A549 (cell line): ENCODE data around the gene TMEM101. TPM values are rescaled to one million over a fixed set of nuclear protein-coding genes. Genes with fewer than 3 reads are reported as not detected.

Source experiments
- ATAC-seq, 2 experiments: fragments of 200-7000 bp in 1 of 2; fragments of >200 bp in 1 of 2; cut with Nextera tagmentation in 1 of 2; cut with Tn5 transposase in 1 of 2; 3 replicates each; pipeline versions ENCODE4 v1.8.0 to v1.9.1; 2018 to 2020; ENCODE audit warnings: mild to moderate bottlenecking in 1 of 2, moderate library complexity in 1 of 2
- CTCF ChIA-PET: fragments of 300-600 bp; sonication (Branson Sonifier 250); formaldehyde crosslinking; extraction: SDS; loops from one replicate; lab custom pipeline; 2021; ENCODE audit warnings: antibody characterized with exemption, inconsistent platforms; lab: Yijun Ruan, JAX
- POLR2A ChIA-PET: fragments of 350-600 bp; formaldehyde crosslinking; extraction: SDS; loops from one replicate; lab custom pipeline; 2021; ENCODE audit warnings: antibody characterized with exemption, inconsistent platforms; lab: Yijun Ruan, JAX
- DNase-seq, 2 experiments: peaks; one replicate each; pipeline versions ENCODE4 v3.0.0 to v3.0.0-alpha.2; 2011 to 2016; ENCODE audit warnings: low read depth in 1 of 2, low spot score in 1 of 2
- FAIRE-seq: peaks from 2 replicates; lab custom pipeline; 2011; peaks lifted over from hg19 to GRCh38; lab: Jason Lieb, UNC
- H3K27ac ChIP-seq, 2 experiments: fragments of >200 bp; sonication (Bioruptor Twin); formaldehyde crosslinking; 3 replicates each; pipeline ENCODE4 v1.5.1; 2016 to 2017
- H3K4me1 ChIP-seq: fragments of >200 bp; sonication (Bioruptor Twin); formaldehyde crosslinking; 3 replicates; pipeline ENCODE4 v1.6.1; 2016
- H3K4me2 ChIP-seq: fragments of >200 bp; sonication (Bioruptor Twin); formaldehyde crosslinking; 3 replicates; pipeline ENCODE4 v1.6.1; 2016
- H3K4me3 ChIP-seq: fragments of >200 bp; sonication (Bioruptor Twin); formaldehyde crosslinking; 3 replicates; pipeline ENCODE4 v1.5.1; 2016
- H3K9me3 ChIP-seq: fragments of >200 bp; sonication (Bioruptor Twin); formaldehyde crosslinking; 3 replicates; pipeline ENCODE4 v1.6.1; 2016
- BHLHE40 ChIP-seq: IDR thresholded peaks from 2 replicates; pipeline ENCODE4 v1.6.1; 2012; ENCODE audit warnings: low read depth, low read length, inconsistent platforms
- CEBPB ChIP-seq, 2 experiments: fragments of >200 bp in 1 of 2; sonication (Bioruptor Twin) in 1 of 2; formaldehyde crosslinking in 1 of 2; IDR thresholded peaks; 2 replicates each; pipeline ENCODE4 v1.6.1; 2012 to 2016
- CTCF ChIP-seq: fragments of >200 bp; sonication (Bioruptor Twin); formaldehyde crosslinking; IDR thresholded peaks from 3 replicates; pipeline ENCODE4 v1.5.1; 2016
- FOSL2 ChIP-seq, 2 experiments: fragments of 450-650 bp in 1 of 2; fragments of >200 bp in 1 of 2; sonication (Bioruptor Twin) in 1 of 2; formaldehyde crosslinking; IDR thresholded peaks; 2 replicates each; pipeline versions ENCODE4 v1.5.0 to v1.6.1; 2016 to 2020; ENCODE audit warnings: mild to moderate bottlenecking in 1 of 2, moderate library complexity in 1 of 2
- FOXS1 ChIP-seq: fragments of 250-450 bp; sonication (Bioruptor Pico); IDR thresholded peaks from 2 replicates; pipeline ENCODE4 v1.5.0; 2020; ENCODE audit warnings: mild to moderate bottlenecking, moderate library complexity
- GATA3 ChIP-seq: IDR thresholded peaks from 2 replicates; pipeline ENCODE4 v1.6.1; 2012; ENCODE audit warnings: borderline replicate concordance
- HES2 ChIP-seq: fragments of >200 bp; sonication (Bioruptor Twin); formaldehyde crosslinking; IDR thresholded peaks from 2 replicates; pipeline ENCODE4 v1.6.1; 2016
- HMGXB4 ChIP-seq: fragments of 250-450 bp; sonication (Bioruptor Pico); IDR thresholded peaks from 2 replicates; pipeline ENCODE4 v1.5.0; 2021; ENCODE audit warnings: mild to moderate bottlenecking, moderate library complexity, borderline replicate concordance
- JUN ChIP-seq, 2 experiments: fragments of >200 bp; sonication (Bioruptor Twin); formaldehyde crosslinking; IDR thresholded peaks; 2 replicates in 1 of 2; 3 replicates in 1 of 2; pipeline ENCODE4 v1.6.1; 2016 to 2017
- JUNB ChIP-seq: fragments of >200 bp; sonication (Bioruptor Twin); formaldehyde crosslinking; IDR thresholded peaks from 2 replicates; pipeline ENCODE4 v1.6.1; 2016
- KDM1A ChIP-seq: fragments of 200-600 bp; sonication (generic); IDR thresholded peaks from 2 replicates; pipeline ENCODE4 v1.6.1; 2016; ENCODE audit warnings: low read depth, mild to moderate bottlenecking
- KDM5A ChIP-seq: fragments of 200-600 bp; sonication (generic); IDR thresholded peaks from 2 replicates; pipeline ENCODE4 v1.6.1; 2016; ENCODE audit warnings: antibody characterized with exemption, mild to moderate bottlenecking
- MAX ChIP-seq: IDR thresholded peaks from 2 replicates; pipeline ENCODE4 v1.6.1; 2012
- NFE2L2 ChIP-seq: fragments of 150-350 bp; conservative IDR thresholded peaks from 2 replicates; pipeline ENCODE4 v1.6.1; 2014; ENCODE audit warnings: low read length
- NPAS2 ChIP-seq: fragments of 250-450 bp; sonication (Bioruptor Pico); IDR thresholded peaks from 2 replicates; pipeline ENCODE4 v1.8.0; 2022; ENCODE audit warnings: mild to moderate bottlenecking, moderate library complexity, borderline replicate concordance
- PHF8 ChIP-seq: fragments of 200-600 bp; sonication (generic); IDR thresholded peaks from 2 replicates; pipeline ENCODE4 v1.6.1; 2016; ENCODE audit warnings: low read depth, mild to moderate bottlenecking, antibody characterized with exemption, moderate library complexity, borderline replicate concordance
- POLR2A ChIP-seq: IDR thresholded peaks from 2 replicates; pipeline ENCODE4 v1.6.1; 2012; ENCODE audit warnings: mild to moderate bottlenecking, low read length
- RAD21 ChIP-seq, 2 experiments: fragments of >200 bp in 1 of 2; sonication (Bioruptor Twin) in 1 of 2; formaldehyde crosslinking in 1 of 2; IDR thresholded peaks in 1 of 2; conservative IDR thresholded peaks in 1 of 2; 2 replicates in 1 of 2; 3 replicates in 1 of 2; pipeline ENCODE4 v1.6.1; 2012 to 2018; ENCODE audit warnings: inconsistent platforms in 1 of 2
- RARB ChIP-seq: fragments of 250-450 bp; sonication (Bioruptor Pico); IDR thresholded peaks from 2 replicates; pipeline ENCODE4 v1.8.0; 2021; ENCODE audit warnings: mild to moderate bottlenecking, moderate library complexity
- RFX5 ChIP-seq: fragments of 450-650 bp; IDR thresholded peaks from 2 replicates; pipeline ENCODE4 v1.7.1; 2014; ENCODE audit warnings: antibody characterized with exemption, mild to moderate bottlenecking, moderate library complexity
- RNF2 ChIP-seq: fragments of 200-600 bp; sonication (generic); IDR thresholded peaks from 2 replicates; pipeline ENCODE4 v1.6.1; 2016; ENCODE audit warnings: low read depth, mild to moderate bottlenecking, antibody characterized with exemption, moderate library complexity, borderline replicate concordance
- SMC3 ChIP-seq: fragments of >200 bp; sonication (Bioruptor Twin); formaldehyde crosslinking; IDR thresholded peaks from 3 replicates; pipeline ENCODE4 v1.6.1; 2018; ENCODE audit warnings: inconsistent platforms
- TFCP2L1 ChIP-seq: fragments of 250-450 bp; sonication (Bioruptor Pico); IDR thresholded peaks from 2 replicates; pipeline ENCODE4 v1.5.0; 2021; ENCODE audit warnings: mild to moderate bottlenecking
- TP53 ChIP-seq: fragments of 250-450 bp; sonication (Bioruptor Pico); IDR thresholded peaks from 2 replicates; pipeline ENCODE4 v1.5.0; 2021; ENCODE audit warnings: mild to moderate bottlenecking, moderate library complexity
- ZNF302 ChIP-seq: fragments of 250-450 bp; sonication (Bioruptor Pico); IDR thresholded peaks from 2 replicates; pipeline ENCODE4 v1.9.0; 2021; ENCODE audit warnings: inconsistent platforms, mild to moderate bottlenecking, moderate library complexity
- ZSCAN20 ChIP-seq: fragments of 250-450 bp; sonication (Bioruptor Pico); IDR thresholded peaks from 2 replicates; pipeline ENCODE4 v1.8.0; 2022; ENCODE audit warnings: mild to moderate bottlenecking, moderate library complexity
- WGBS: methylation state at CpG from one replicate; pipeline ENCODE4 v1.1.6; 2017; ENCODE audit errors: missing lambda C conversion rate; 5-methylcytosine and 5-hydroxymethylcytosine counted together
- polyA plus RNA-seq, 4 experiments: library from polyadenylated mRNA; depleted of rRNA in 3 of 4; stranded (reverse); fragments of >200 nt; fragmentation: RNase III in 1 of 4; extraction: RNeasy Plus Mini Kit Qiagen cat#74134 plus additional on column Dnase treatment in 1 of 4; gene quantifications; 2 replicates in 3 of 4; 3 replicates in 1 of 4; pipeline ENCODE4 v1.2.3, GENCODE V29; 2011 to 2017
- TF ChIP-seq, protein P1 (sequence below): fragments of >200 bp; sonication (Bioruptor Twin); formaldehyde crosslinking; IDR thresholded peaks from 3 replicates; pipeline ENCODE4 v1.6.1; 2016
- TF ChIP-seq, protein P2 (sequence below): IDR thresholded peaks from 2 replicates; pipeline ENCODE4 v1.6.1; 2012; ENCODE audit warnings: low read depth, borderline replicate concordance
- TF ChIP-seq, protein P3 (sequence below): fragments of 250-450 bp; sonication (Bioruptor Pico); IDR thresholded peaks from 2 replicates; pipeline ENCODE4 v1.5.0; 2020; ENCODE audit warnings: low read depth, mild to moderate bottlenecking, moderate library complexity

Gene TMEM101
- polyA plus RNA-seq, 2 of the 4 experiments (the other 2 are of a cell fraction): 32.2 to 38.2 TPM

DNA sequence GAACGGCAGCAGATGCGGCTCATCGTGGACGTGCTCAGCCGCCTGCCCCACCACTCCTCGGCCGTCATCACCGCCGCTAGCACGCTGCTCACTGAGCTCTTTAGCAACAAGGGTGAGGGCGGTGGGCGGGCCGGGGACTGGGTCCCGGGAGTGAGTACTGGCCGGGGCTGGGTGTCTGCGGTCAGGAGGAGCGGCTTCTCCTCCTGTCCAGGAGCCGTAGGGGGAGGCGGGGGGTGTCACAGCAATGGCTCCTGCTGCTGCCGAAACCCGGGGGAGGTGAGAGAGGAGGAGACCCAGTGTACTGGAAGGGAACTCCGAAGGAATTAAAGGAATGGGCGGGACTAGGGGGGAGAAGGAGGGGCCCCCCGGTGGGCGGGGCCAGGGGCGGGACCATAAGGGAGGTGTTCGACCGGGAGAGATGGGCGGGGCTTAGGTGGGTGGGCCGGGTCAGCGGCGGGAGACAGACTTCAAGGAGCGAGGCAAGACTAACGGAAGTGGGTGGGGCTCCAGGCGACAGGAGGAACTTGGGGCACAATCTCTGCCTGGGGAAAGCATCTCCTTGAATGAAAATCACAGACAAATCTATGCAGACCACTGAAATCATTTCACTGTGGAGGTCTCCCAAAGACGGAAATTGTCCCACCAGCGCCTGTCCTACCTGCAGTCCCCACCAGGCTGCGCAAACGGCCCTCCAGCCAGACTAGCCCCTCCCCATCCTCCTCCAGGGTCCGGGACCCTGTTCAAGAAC lies 8.0 kb downstream of the TMEM101 start:
- ChIA-PET CTCF (interaction anchor here (0.6 to 24.9 kb wide), 12 partner anchors 8 to 112 kb away, joined by 3 to 657 read pairs (median 4); partner anchors contain the start of genes PPY and PYY), POLR2A (interaction anchor here (0.8 to 1.0 kb wide), 2 partner anchors 32 to 104 kb away, joined by 3 to 4 read pairs; no protein-coding TSS in a partner anchor)
- Histone ChIP-seq H3K9me3 (no peaks in the 10 kb centered on the region), H3K4me1 (peaks cover 18% of the 10 kb centered on the region), H3K27ac (peak overlapping the region; percentile 67 to 83), H3K4me2 (peak overlapping the region; percentile 89), H3K4me3 (peak overlapping the region; percentile 51)
- peak; percentile 97 for DNase-seq
- no peak for FAIRE-seq
- TF ChIP-seq ZNF302 (CRISPR knock-in tag) (no peak), RFX5 (no peak), HES2 (no peak), GATA3 (no peak), KDM1A (no peak), NFE2L2 (no peak), JUN (IDR thresholded peaks at IDR 0.05) (peak in 1 of 2 experiments; percentile 16; a peak in 1 of 5 replicates), KDM5A (0 out of 2 replicates have a peak, but pooled peaks have one; percentile 33), MAX (no peak; the same call in 1 of the 2 replicates), CEBPB (IDR thresholded peaks at IDR 0.05) (no peak), NPAS2 (CRISPR knock-in tag) (no peak), FOXS1 (no peak), ZSCAN20 (no peak), CTCF (peak; percentile 37; the same call in 2 of the 3 replicates), HMGXB4 (no peak), SMC3 (0 out of 3 replicates have a peak, but pooled peaks have one; percentile 24), RAD21 (conservative IDR thresholded peaks at IDR 0.05 in 1 of 2, IDR thresholded peaks at IDR 0.05 in 1 of 2) (peak in 1 of 2 experiments; percentile 33; a peak in 3 of 5 replicates), PHF8 (no peak), TFCP2L1 (no peak), BHLHE40 (no peak), JUNB (no peak), TP53 (CRISPR knock-in tag) (no peak), FOSL2 (IDR thresholded peaks at IDR 0.05) (no peak), FOSL2 (CRISPR knock-in tag; IDR thresholded peaks at IDR 0.05) (no peak), RNF2 (no peak), POLR2A (peak; percentile 23), RARB (no peak)
- TF ChIP-seq, protein P1, sequence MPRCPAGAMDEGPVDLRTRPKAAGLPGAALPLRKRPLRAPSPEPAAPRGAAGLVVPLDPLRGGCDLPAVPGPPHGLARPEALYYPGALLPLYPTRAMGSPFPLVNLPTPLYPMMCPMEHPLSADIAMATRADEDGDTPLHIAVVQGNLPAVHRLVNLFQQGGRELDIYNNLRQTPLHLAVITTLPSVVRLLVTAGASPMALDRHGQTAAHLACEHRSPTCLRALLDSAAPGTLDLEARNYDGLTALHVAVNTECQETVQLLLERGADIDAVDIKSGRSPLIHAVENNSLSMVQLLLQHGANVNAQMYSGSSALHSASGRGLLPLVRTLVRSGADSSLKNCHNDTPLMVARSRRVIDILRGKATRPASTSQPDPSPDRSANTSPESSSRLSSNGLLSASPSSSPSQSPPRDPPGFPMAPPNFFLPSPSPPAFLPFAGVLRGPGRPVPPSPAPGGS: 0 out of 3 replicates have a peak, but pooled peaks have one; percentile 47
- TF ChIP-seq, protein P2, sequence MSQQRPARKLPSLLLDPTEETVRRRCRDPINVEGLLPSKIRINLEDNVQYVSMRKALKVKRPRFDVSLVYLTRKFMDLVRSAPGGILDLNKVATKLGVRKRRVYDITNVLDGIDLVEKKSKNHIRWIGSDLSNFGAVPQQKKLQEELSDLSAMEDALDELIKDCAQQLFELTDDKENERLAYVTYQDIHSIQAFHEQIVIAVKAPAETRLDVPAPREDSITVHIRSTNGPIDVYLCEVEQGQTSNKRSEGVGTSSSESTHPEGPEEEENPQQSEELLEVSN: no peak
- TF ChIP-seq, protein P3, sequence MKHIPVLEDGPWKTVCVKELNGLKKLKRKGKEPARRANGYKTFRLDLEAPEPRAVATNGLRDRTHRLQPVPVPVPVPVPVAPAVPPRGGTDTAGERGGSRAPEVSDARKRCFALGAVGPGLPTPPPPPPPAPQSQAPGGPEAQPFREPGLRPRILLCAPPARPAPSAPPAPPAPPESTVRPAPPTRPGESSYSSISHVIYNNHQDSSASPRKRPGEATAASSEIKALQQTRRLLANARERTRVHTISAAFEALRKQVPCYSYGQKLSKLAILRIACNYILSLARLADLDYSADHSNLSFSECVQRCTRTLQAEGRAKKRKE: no peak
- WGBS: 5% methylated on average over 16 of the region's 40 CpGs
- ATAC-seq: peak; percentile 78 to 90
